Esophagus muscularis mucosa (tissue), 3 donors: ENCODE measurements around the gene SLC2A13.

Experiments
- POLR2A ChIP-seq: fragments of 450-650 bp; IDR thresholded peaks from one replicate; pipeline ENCODE4 v1.6.1; 2017; ENCODE audit warnings: antibody characterized with exemption, moderate library complexity, mild to moderate bottlenecking, low read depth
- TF ChIP-seq, protein P1 (sequence below), 3 experiments: fragments of 200-600 bp in 2 of 3; fragments of 450-650 bp in 1 of 3; sonication (generic) in 2 of 3; IDR thresholded peaks; one replicate each; pipeline ENCODE4 v1.5.1; 2017 to 2019; ENCODE audit warnings: antibody characterized with exemption in 3 of 3, mild to moderate bottlenecking in 2 of 3, moderate library complexity in 1 of 3

- no peak for TF ChIP-seq POLR2A
- TF ChIP-seq, protein P1, sequence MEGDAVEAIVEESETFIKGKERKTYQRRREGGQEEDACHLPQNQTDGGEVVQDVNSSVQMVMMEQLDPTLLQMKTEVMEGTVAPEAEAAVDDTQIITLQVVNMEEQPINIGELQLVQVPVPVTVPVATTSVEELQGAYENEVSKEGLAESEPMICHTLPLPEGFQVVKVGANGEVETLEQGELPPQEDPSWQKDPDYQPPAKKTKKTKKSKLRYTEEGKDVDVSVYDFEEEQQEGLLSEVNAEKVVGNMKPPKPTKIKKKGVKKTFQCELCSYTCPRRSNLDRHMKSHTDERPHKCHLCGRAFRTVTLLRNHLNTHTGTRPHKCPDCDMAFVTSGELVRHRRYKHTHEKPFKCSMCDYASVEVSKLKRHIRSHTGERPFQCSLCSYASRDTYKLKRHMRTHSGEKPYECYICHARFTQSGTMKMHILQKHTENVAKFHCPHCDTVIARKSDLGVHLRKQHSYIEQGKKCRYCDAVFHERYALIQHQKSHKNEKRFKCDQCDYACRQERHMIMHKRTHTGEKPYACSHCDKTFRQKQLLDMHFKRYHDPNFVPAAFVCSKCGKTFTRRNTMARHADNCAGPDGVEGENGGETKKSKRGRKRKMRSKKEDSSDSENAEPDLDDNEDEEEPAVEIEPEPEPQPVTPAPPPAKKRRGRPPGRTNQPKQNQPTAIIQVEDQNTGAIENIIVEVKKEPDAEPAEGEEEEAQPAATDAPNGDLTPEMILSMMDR (IDR thresholded peaks at IDR 0.05): no peak
These were observed 274.1 kb downstream of the SLC2A13 start for GRCh38 chr12:39831587-39832315.
